Glutamatergic neuron (in vitro differentiated cells): ENCODE data around the gene SCMH1. TPM values are rescaled to one million over a fixed set of nuclear protein-coding genes. Genes with fewer than 3 reads are reported as not detected.
"Not testable (repeated sequence)": the region's sequence is repeated elsewhere in the genome, so short reads cannot be mapped to it uniquely, and the experiment has no call there.

Experiments used
- DNase-seq: peaks from one replicate; pipeline ENCODE4 v3.0.0; 2022
- H3K27ac Mint-ChIP-seq: one replicate; pipeline ENCODE4 v1.8.0; 2020; ENCODE audit warnings: mild to moderate bottlenecking, mixed read lengths, inconsistent platforms; ENCODE audit not compliant: unreplicated experiment
- H3K27me3 Mint-ChIP-seq: one replicate; pipeline ENCODE4 v1.8.0; 2020; ENCODE audit warnings: mild to moderate bottlenecking, moderate library complexity, mixed read lengths, inconsistent platforms; ENCODE audit not compliant: unreplicated experiment
- H3K36me3 Mint-ChIP-seq: one replicate; pipeline ENCODE4 v1.8.0; 2020; ENCODE audit warnings: mild to moderate bottlenecking, mixed read lengths, inconsistent platforms; ENCODE audit not compliant: unreplicated experiment
- H3K4me1 Mint-ChIP-seq: one replicate; pipeline ENCODE4 v1.8.0; 2020; ENCODE audit warnings: mild to moderate bottlenecking, low read depth, mixed read lengths, inconsistent platforms; ENCODE audit not compliant: unreplicated experiment
- H3K4me3 Mint-ChIP-seq: one replicate; pipeline ENCODE4 v1.8.0; 2020; ENCODE audit warnings: mild to moderate bottlenecking, mixed read lengths, inconsistent platforms; ENCODE audit not compliant: unreplicated experiment
- H3K9me3 Mint-ChIP-seq: one replicate; pipeline ENCODE4 v1.8.0; 2020; ENCODE audit warnings: mild to moderate bottlenecking, moderate library complexity, mixed read lengths, inconsistent platforms; ENCODE audit not compliant: unreplicated experiment
- total RNA-seq: library from RNA; stranded (reverse); fragmentation: NEBNext Ultra II Directional; extraction: Animal tissue kit (Norgen Biotek cat#: 25700); gene quantifications from one replicate; pipeline ENCODE4 v1.2.1, GENCODE V29; 2021; ENCODE audit not compliant: unreplicated experiment
- TF ChIP-seq, protein P1 (sequence below): fragments of 200-600 bp; sonication (generic); IDR thresholded peaks from one replicate; pipeline ENCODE4 v1.5.0; 2021; ENCODE audit not compliant: partially characterized antibody, unreplicated experiment

Gene SCMH1
- total RNA-seq, 1 donor from 2014 or later: 17.8 TPM

DNA sequence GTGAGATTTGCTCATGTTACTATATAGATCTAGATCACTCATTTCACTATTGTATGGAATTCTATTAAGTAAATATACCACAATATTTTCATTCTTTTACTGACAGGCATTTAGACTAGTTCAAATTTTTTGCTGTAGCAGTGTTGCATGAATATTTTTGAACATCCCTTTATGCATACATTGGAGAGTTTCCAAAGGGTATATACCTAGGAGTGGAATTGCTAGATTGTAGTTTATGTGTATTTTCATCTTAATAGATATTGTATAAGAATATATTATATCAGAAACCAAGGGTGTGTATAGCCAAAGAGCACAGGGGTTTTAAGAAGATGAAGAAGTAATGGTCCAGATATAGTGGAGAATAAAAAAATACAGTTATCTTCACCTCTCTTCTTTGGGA, 6.2 kb downstream of the SCMH1 start:
- no peak for DNase-seq
- TF ChIP-seq, protein P1, sequence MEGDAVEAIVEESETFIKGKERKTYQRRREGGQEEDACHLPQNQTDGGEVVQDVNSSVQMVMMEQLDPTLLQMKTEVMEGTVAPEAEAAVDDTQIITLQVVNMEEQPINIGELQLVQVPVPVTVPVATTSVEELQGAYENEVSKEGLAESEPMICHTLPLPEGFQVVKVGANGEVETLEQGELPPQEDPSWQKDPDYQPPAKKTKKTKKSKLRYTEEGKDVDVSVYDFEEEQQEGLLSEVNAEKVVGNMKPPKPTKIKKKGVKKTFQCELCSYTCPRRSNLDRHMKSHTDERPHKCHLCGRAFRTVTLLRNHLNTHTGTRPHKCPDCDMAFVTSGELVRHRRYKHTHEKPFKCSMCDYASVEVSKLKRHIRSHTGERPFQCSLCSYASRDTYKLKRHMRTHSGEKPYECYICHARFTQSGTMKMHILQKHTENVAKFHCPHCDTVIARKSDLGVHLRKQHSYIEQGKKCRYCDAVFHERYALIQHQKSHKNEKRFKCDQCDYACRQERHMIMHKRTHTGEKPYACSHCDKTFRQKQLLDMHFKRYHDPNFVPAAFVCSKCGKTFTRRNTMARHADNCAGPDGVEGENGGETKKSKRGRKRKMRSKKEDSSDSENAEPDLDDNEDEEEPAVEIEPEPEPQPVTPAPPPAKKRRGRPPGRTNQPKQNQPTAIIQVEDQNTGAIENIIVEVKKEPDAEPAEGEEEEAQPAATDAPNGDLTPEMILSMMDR: no peak
- Mint-ChIP-seq H3K27ac (no peak overlapping the region), H3K4me3 (no peak overlapping the region), H3K36me3 (no peaks in the 10 kb centered on the region), H3K27me3 (peaks cover 2% of the 10 kb centered on the region), H3K4me1 (peaks cover 6% of the 10 kb centered on the region), H3K9me3 (peaks cover 2% of the 10 kb centered on the region)

DNA sequence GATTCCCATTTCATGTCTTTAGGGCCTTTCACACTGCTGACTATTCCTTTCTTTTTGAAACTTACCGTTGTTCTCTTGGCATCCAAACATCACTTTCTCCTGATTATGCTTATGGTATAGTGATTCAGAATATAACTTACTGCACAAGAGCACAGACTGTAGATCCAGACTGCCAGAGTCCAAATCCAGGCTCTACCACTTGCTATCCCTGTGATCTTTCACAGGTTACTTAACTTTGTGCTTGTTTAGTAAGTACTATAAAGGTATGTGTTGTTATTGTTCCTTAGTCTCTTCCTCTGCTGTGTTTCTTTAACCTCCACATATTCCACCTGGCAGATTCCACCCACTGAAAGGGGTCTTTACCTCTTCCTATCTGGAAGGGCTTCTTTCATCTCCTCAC, 8.4 kb downstream of the SCMH1 start:
- no peaks in the 10 kb centered on the region for H3K9me3 Mint-ChIP-seq
- TF ChIP-seq, protein P1: no peak
- H3K4me3 Mint-ChIP-seq: no peak overlapping the region
- no peak overlapping the region for H3K27ac Mint-ChIP-seq
- peaks cover 2% of the 10 kb centered on the region for H3K4me1 Mint-ChIP-seq
- no peak for DNase-seq
- H3K36me3 Mint-ChIP-seq: no peaks in the 10 kb centered on the region
- no peaks in the 10 kb centered on the region for H3K27me3 Mint-ChIP-seq

DNA sequence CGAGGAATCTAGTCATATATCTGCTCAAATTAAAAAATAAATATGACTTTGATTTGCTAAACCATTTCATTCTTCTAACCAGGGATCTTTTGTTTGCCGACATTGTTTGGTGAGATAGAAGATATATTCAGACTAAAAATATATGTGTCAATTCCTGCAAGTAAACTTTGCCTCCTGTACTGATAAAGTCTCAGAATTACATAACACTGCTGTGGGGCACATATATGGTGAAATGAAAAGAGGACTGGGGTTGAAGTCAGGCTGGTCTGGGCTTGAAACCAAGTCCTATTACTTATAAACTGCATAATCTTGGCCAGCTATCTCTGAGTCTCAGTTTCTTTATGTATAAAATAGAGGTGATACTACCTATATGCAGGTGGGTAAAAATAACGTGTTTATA, 9.8 kb downstream of the SCMH1 start:
- TF ChIP-seq, protein P1: no peak
- no peak for DNase-seq
- Mint-ChIP-seq H3K4me3 (no peak overlapping the region), H3K36me3 (no peaks in the 10 kb centered on the region), H3K27ac (no peak overlapping the region), H3K27me3 (no peaks in the 10 kb centered on the region), H3K9me3 (no peaks in the 10 kb centered on the region), H3K4me1 (no peaks in the 10 kb centered on the region)

DNA sequence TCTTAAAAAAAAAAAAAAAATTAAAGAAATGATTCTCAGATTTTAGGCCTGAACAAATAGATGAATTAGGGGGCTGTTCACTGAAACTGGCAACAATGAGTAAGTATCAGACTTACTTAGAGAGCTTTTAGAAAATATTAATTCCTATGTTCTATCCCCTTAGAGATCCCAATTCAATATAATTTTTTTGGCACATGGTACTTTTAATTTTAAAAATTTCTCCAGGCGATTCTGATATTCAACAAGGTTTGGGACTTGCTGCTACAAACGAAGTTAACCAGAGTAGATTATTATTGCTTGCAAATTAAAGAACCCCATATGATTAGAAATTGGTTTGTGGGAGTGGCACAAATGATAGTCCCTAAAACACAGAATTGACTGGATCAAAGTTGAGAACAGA, 11.4 kb downstream of the SCMH1 start:
- Mint-ChIP-seq H3K4me1 (peaks cover 3% of the 10 kb centered on the region), H3K4me3 (no peak overlapping the region), H3K9me3 (no peaks in the 10 kb centered on the region), H3K27me3 (no peaks in the 10 kb centered on the region), H3K27ac (no peak overlapping the region), H3K36me3 (no peaks in the 10 kb centered on the region)
- TF ChIP-seq, protein P1: no peak
- no peak for DNase-seq

DNA sequence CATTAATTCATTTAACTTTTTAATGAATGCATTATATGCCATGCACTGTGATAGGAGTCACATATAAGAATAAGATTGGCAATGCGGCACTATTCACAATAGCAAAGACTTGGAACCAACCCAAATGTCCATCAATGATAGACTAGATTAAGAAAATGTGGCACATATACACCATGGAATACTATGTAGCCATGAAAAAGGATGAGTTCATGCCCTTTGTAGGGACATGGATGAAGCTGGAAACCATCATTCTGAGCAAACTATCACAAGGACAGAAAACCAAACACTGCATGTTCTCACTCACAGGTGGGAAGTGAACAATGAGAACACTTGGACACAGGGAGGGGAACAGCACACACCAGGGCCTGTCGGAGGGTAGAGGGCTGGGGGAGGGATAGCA, 12.9 kb downstream of the SCMH1 start:
- not testable (repeated sequence) for H3K9me3 Mint-ChIP-seq, H3K4me3 Mint-ChIP-seq, H3K27ac Mint-ChIP-seq, H3K36me3 Mint-ChIP-seq, H3K27me3 Mint-ChIP-seq, DNase-seq, H3K4me1 Mint-ChIP-seq
